ENCODE measurements around the gene DBN1. TPM values are rescaled to one million over a fixed set of nuclear protein-coding genes. Genes with fewer than 3 reads are reported as not detected.
A peak's percentile ranks its signal among the peaks of the same experiment; 100 is the strongest.

DBN1 gene
- total and polyA plus RNA-seq, 12 donors, result 5.1 to 47.1 (median 12.6) TPM

DNA sequence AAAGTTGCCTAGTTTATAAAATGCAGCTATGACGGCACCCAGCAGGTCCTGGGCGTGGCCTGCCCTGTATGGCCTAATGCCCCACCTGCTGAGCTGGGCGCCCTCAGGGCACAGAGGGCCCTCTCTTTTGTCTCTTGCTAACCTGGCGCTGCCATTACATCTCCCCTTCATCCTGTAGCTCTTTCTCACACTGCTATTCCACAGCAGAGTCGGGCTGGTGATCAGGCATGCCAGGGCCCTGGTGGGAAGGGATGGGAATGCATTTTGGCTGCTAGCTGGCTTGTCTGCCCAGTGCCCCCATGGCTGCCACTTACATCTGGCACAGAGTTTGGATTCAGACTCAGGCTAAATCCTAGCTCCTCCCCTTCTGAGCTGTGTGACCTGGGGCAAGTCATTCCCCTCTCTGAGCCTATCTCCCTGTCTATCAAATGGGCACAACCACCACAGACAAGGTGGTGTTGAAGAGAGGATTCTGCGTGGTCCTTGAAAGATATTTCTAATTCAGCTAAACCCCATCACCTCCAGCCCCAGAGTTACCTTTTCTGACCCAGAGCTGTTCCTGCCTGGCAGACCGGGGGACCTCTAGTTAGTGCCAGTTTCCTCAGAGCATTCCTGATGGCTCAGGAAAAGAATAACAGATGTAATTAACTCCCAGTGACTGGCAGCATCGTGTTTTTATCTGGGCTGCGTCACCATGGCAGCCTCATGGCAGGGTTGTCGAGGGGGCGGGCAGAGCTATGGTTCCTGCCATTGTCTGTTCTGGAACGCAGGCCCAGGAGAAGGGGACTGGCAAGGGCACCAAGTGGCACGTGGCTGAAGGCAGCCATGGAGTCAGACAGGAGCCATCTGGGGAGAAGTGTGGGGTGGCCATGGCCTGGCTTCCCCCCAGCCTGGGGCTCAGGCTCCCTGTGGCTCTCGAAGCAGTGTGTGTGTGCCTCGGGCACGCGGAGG, 20.5 kb downstream of the DBN1 start:
- no peak for TF ChIP-seq POLR2A (IDR thresholded peaks at IDR 0.05)
- TF ChIP-seq, protein P1, sequence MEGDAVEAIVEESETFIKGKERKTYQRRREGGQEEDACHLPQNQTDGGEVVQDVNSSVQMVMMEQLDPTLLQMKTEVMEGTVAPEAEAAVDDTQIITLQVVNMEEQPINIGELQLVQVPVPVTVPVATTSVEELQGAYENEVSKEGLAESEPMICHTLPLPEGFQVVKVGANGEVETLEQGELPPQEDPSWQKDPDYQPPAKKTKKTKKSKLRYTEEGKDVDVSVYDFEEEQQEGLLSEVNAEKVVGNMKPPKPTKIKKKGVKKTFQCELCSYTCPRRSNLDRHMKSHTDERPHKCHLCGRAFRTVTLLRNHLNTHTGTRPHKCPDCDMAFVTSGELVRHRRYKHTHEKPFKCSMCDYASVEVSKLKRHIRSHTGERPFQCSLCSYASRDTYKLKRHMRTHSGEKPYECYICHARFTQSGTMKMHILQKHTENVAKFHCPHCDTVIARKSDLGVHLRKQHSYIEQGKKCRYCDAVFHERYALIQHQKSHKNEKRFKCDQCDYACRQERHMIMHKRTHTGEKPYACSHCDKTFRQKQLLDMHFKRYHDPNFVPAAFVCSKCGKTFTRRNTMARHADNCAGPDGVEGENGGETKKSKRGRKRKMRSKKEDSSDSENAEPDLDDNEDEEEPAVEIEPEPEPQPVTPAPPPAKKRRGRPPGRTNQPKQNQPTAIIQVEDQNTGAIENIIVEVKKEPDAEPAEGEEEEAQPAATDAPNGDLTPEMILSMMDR (IDR thresholded peaks at IDR 0.05), result no peak
- no peaks in the 10 kb centered on the region for H3K9me3 ChIP-seq (replicated peaks in 1 of 3)
- H3K4me1 ChIP-seq (replicated peaks in 1 of 2), result peaks cover 18 to 33% of the 10 kb centered on the region in 2 donors
- H3K4me3 ChIP-seq, result no peak overlapping the region
- WGBS, 4 donors, result 74 to 86% (median 83%) methylated on average over 12 to 17 of the region's 17 CpGs
- H3K27me3 ChIP-seq, result no peaks in the 10 kb centered on the region
- peak in 1 of 7 donors; percentile 73 for DNase-seq
- intact Hi-C loops (cut with DNase I), result loop anchor here in 1 of 2 donors (10.0 kb wide), 1 partner anchor 138 kb away; the partner anchor contains the start of gene MXD3
- no peak overlapping the region for H3K27ac ChIP-seq
- no peaks in the 10 kb centered on the region for H3K36me3 ChIP-seq (replicated peaks in 1 of 2)

DNA sequence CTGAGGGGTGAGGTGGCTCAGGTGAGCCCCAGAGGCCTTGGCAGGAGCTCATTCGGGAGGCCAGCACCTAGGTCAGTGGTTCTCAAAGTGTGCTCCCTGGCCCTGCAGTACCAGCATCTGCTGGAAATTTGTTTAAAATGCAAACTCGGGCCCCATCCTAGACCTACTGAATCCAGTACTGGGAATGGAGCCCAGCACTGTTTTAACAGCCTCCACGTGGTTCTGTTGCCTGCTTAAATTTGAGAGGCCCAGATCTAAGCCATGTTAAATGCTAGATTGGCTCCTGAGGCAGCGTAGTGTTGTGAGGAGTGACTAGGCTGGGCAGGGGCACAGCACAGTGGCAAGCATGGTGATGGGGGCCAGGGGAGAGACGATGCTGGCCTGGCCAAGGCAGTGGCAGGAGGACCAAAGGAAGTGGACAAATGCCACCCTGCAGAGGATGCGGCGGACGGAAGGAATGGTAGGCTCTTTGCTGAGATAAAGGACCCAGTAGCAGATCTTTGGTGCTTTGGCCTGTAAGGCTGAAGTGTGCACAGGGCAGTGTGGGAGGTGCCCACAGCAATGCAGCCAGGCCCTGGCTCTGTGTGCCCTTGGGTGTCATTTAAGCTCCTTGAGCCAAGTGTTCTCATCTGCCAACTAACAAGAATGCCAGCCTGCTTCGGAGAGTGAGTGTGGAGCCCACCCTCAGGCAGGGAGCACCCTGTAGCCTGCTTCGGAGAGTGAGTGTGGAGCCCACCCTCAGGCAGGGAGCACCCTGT, 22.6 kb downstream of the DBN1 start:
- intact Hi-C loops (cut with DNase I), result loop anchor here in 1 of 2 donors (10.0 kb wide), 1 partner anchor 136 kb away; the partner anchor contains the start of gene MXD3
- WGBS, 4 donors, result 85 to 94% (median 86%) methylated on average over 7 to 10 of the region's 10 CpGs
- H3K27me3 ChIP-seq, result no peaks in the 10 kb centered on the region

GRCh38 chr5:177449140-177450061, 24.0 kb downstream of the DBN1 start:
- peaks cover 18 to 26% of the 10 kb centered on the region in 2 donors for H3K4me1 ChIP-seq (replicated peaks in 1 of 2)
- H3K36me3 ChIP-seq (replicated peaks in 1 of 2), result no peaks in the 10 kb centered on the region
- WGBS, 4 donors, result 90 to 97% (median 92%) methylated on average over 16 to 18 of the region's 18 CpGs
- no peaks in the 10 kb centered on the region for H3K27me3 ChIP-seq
- H3K4me3 ChIP-seq, result no peak overlapping the region
- TF ChIP-seq POLR2A (IDR thresholded peaks at IDR 0.05), result no peak
- TF ChIP-seq, protein P1 (IDR thresholded peaks at IDR 0.05), result no peak
- DNase-seq, result no peak
- intact Hi-C loops (cut with DNase I), result loop anchor here in 1 of 2 donors (10.0 kb wide), 1 partner anchor 135 kb away; the partner anchor contains the start of gene MXD3
- H3K9me3 ChIP-seq (replicated peaks in 1 of 3), result no peaks in the 10 kb centered on the region
- no peak overlapping the region for H3K27ac ChIP-seq

More for the DNA sequence above, 22.6 kb downstream of the DBN1 start:
- Histone ChIP-seq H3K4me1 (replicated peaks in 1 of 2) (peaks cover 28 to 39% of the 10 kb centered on the region in 2 donors), H3K36me3 (replicated peaks in 1 of 2) (no peaks in the 10 kb centered on the region), H3K4me3 (no peak overlapping the region), H3K27ac (no peak overlapping the region), H3K9me3 (replicated peaks in 1 of 3) (no peaks in the 10 kb centered on the region)
- TF ChIP-seq, protein P1 (IDR thresholded peaks at IDR 0.05), result no peak
- no peak for TF ChIP-seq POLR2A (IDR thresholded peaks at IDR 0.05)
- DNase-seq, result no peak

Data from adrenal gland (tissue), 12 donors.